ENCODE data around the gene EIF2B5. TPM values are rescaled to one million over a fixed set of nuclear protein-coding genes. Genes with fewer than 3 reads are reported as not detected.

Gene EIF2B5
- total and polyA plus RNA-seq, 9 of the 15 experiments (the other 6 are each of a cell fraction or from before 2014, with no cell fraction given), result 19.1 to 92.4 (median 74.0) TPM

- TF ChIP-seq RBM34 (IDR thresholded peaks at IDR 0.05; ENCODE audit: borderline replicate concordance, insufficient read depth, low read length), result no peak
- no peak for TF ChIP-seq SRSF9 (IDR thresholded peaks at IDR 0.05; ENCODE audit: borderline replicate concordance, low read depth, low read length)
Measured at GRCh38 chr3:184142199-184142598, 7.0 kb downstream of the EIF2B5 start (continued).

- H3K79me2 ChIP-seq (ENCODE audit: control insufficient read depth, insufficient read depth, low read length), result peaks cover 3% of the 10 kb centered on the region; the same call in 1 of the 3 replicates
- no peaks in the 10 kb centered on the region for H4K20me1 ChIP-seq (replicated peaks; ENCODE audit: control insufficient read depth, insufficient read depth, low read length)
- peaks cover 2% of the 10 kb centered on the region for H3K9me1 ChIP-seq (ENCODE audit: control insufficient read depth, insufficient read depth, low read length)
- H3K27me3 ChIP-seq (ENCODE audit: control insufficient read depth in 2 of 2, insufficient read depth in 2 of 2, low read length in 2 of 2), result no peaks in the 10 kb centered on the region
- no peak overlapping the region for H3K9ac ChIP-seq (ENCODE audit: insufficient read depth in 1 of 2, low read depth in 2 of 2, low read length in 2 of 2)
- in situ Hi-C loops (cut with MboI), result no loop called here
- CTCF ChIA-PET (ENCODE audit: low intra/inter-chr PET ratio), result no interaction called here
- no peak overlapping the region for H2AFZ ChIP-seq (ENCODE audit: low read depth, low read length)
- no peak for ATAC-seq
- TF ChIP-seq RNF2 (IDR thresholded peaks at IDR 0.05), result no peak
- TF ChIP-seq SNIP1 (IDR thresholded peaks at IDR 0.05; ENCODE audit: low read depth), result no peak
- TF ChIP-seq MLLT1 (IDR thresholded peaks at IDR 0.05), result no peak
- TF ChIP-seq ILF3 (IDR thresholded peaks at IDR 0.05; ENCODE audit: borderline replicate concordance), result no peak
- no peak for TF ChIP-seq FOXK2 (conservative IDR thresholded peaks at IDR 0.05 in 1 of 2, IDR thresholded peaks at IDR 0.05 in 1 of 2; ENCODE audit: low read depth in 2 of 2)
- no peak for TF ChIP-seq ZEB2 (IDR thresholded peaks at IDR 0.05)
- no peak for TF ChIP-seq ASH1L (IDR thresholded peaks at IDR 0.05; ENCODE audit: borderline replicate concordance, low read depth, partially characterized antibody)
- TF ChIP-seq ZNF586 (CRISPR knock-in tag; conservative IDR thresholded peaks at IDR 0.05), result no peak
- TF ChIP-seq ZNF408 (CRISPR knock-in tag; IDR thresholded peaks at IDR 0.05; ENCODE audit: low read depth), result no peak
- TF ChIP-seq PHF21A (IDR thresholded peaks at IDR 0.05; ENCODE audit: borderline replicate concordance, low read depth), result no peak
- no peak for TF ChIP-seq POLR2AphosphoS2 (IDR thresholded peaks at IDR 0.05; ENCODE audit: low read length)
- no peak for TF ChIP-seq TAF15 (IDR thresholded peaks at IDR 0.05; ENCODE audit: low read depth, low read length)
- TF ChIP-seq CBX2 (IDR thresholded peaks at IDR 0.05; ENCODE audit: insufficient read depth, low read length, poor library complexity, severe bottlenecking), result no peak
- no peak for TF ChIP-seq BDP1 (IDR thresholded peaks at IDR 0.05; ENCODE audit: insufficient read depth, insufficient read length)
- TF ChIP-seq GATA2 (CRISPR knock-in tag; IDR thresholded peaks at IDR 0.05), result no peak
- no peak for TF ChIP-seq U2AF1 (optimal IDR thresholded peaks at IDR 0.05; ENCODE audit: low read depth, low read length)
- TF ChIP-seq CHD4 (IDR thresholded peaks at IDR 0.05; ENCODE audit: insufficient read depth, insufficient replicate concordance, low read depth, low read length, poor library complexity, severe bottlenecking), result no peak
- TF ChIP-seq GTF2A2 (tag; IDR thresholded peaks at IDR 0.05), result no peak
- peaks cover 71% of the 10 kb centered on the region for H3K36me3 ChIP-seq (ENCODE audit: control insufficient read depth, insufficient read depth, low read length)
- no TSS peak for BruUV-seq (replicated peaks)
- FAIRE-seq, result no peak
- no peaks in the 10 kb centered on the region for H3K9me3 ChIP-seq (replicated peaks; ENCODE audit: control insufficient read depth, insufficient read depth, low read depth, low read length)
- H3K4me3 ChIP-seq, result no peak overlapping the region
- no peak overlapping the region for H3K4me2 ChIP-seq (ENCODE audit: insufficient read depth, low read length)
- H3K4me1 ChIP-seq (replicated peaks in 1 of 2; ENCODE audit: control insufficient read depth in 2 of 2, insufficient read depth in 2 of 2, low read length in 2 of 2), result no peaks in the 10 kb centered on the region; a peak in 1 of 5 replicates
- DNase-seq (ENCODE audit: extremely low read depth in 1 of 4, low spot score in 3 of 4), result no peak
- no peak overlapping the region for H3K27ac ChIP-seq (ENCODE audit: extremely low read depth, low read depth, low read length)
- POLR2A ChIA-PET, result interaction anchor here (0.6 to 4.1 kb wide), 4 partner anchors 8 to 248 kb away, joined by 3 to 48 read pairs (median 4); partner anchors contain the start of gene EIF2B5
- WGBS (ENCODE audit: insufficient coverage, low coverage, missing lambda C conversion rate), result 100% methylated on average over 2 of the region's 3 CpGs
- intact Hi-C loops (cut with micrococcal nuclease), result no loop called here
Measured at GRCh38 chr3:184143327-184143726, 8.2 kb downstream of the EIF2B5 start.
